Neural progenitor cell (in vitro differentiated cells): Measurements from ENCODE around the gene FPGT. TPM values are rescaled to one million over a fixed set of nuclear protein-coding genes. Genes with fewer than 3 reads are reported as not detected.
A peak's percentile ranks its signal among the peaks of the same experiment; 100 is the strongest.
"Not testable (repeated sequence)": the region's sequence is repeated elsewhere in the genome, so short reads cannot be mapped to it uniquely, and the experiment has no call there.

Experiments
- DNase-seq: peaks from one replicate; pipeline ENCODE4 v3.0.0-alpha.2; 2016; ENCODE audit warnings: low spot score
- H2AFZ ChIP-seq: fragments of 200-600 bp; sonication (generic); replicated peaks from 2 replicates; pipeline ENCODE4 v1.6.1; 2016; ENCODE audit warnings: antibody characterized with exemption
- H3F3A ChIP-seq: fragments of 200-600 bp; sonication (generic); 2 replicates; pipeline ENCODE4 v1.6.1; 2016; ENCODE audit warnings: antibody characterized with exemption, low read depth
- H3K27ac ChIP-seq: fragments of 200-600 bp; sonication (generic); 2 replicates; pipeline ENCODE4 v1.5.1; 2016; ENCODE audit warnings: mild to moderate bottlenecking
- H3K27me3 ChIP-seq: fragments of 200-600 bp; sonication (generic); 2 replicates; pipeline ENCODE4 v1.6.1; 2016; ENCODE audit warnings: mild to moderate bottlenecking, moderate library complexity
- H3K36me3 ChIP-seq: fragments of 200-600 bp; sonication (generic); 2 replicates; pipeline ENCODE4 v1.5.1; 2016
- H3K4me1 ChIP-seq: fragments of 200-600 bp; sonication (generic); 2 replicates; pipeline ENCODE4 v1.6.1; 2016; ENCODE audit warnings: mixed run types
- H3K4me2 ChIP-seq: fragments of 200-600 bp; sonication (generic); 2 replicates; pipeline ENCODE4 v1.6.1; 2016
- H3K4me3 ChIP-seq: fragments of 200-600 bp; sonication (generic); 2 replicates; pipeline ENCODE4 v1.5.1; 2016
- H3K79me2 ChIP-seq: fragments of 200-600 bp; sonication (generic); 2 replicates; pipeline ENCODE4 v1.6.1; 2016; ENCODE audit warnings: low read depth
- H3K9ac ChIP-seq: fragments of 200-600 bp; sonication (generic); 2 replicates; pipeline ENCODE4 v1.6.1; 2016
- H3K9me3 ChIP-seq: fragments of 200-600 bp; sonication (generic); 2 replicates; pipeline ENCODE4 v1.5.1; 2016; ENCODE audit warnings: low read depth
- H4K20me1 ChIP-seq: fragments of 200-600 bp; sonication (generic); 2 replicates; pipeline ENCODE4 v1.6.1; 2016; ENCODE audit warnings: low read depth
- H3K27ac Mint-ChIP-seq: 3 replicates; pipeline ENCODE4 v1.8.0; 2021; ENCODE audit warnings: mixed read lengths
- H3K27me3 Mint-ChIP-seq: 2 replicates; pipeline ENCODE4 v1.8.0; 2022; ENCODE audit warnings: low read depth, mild to moderate bottlenecking, inconsistent platforms, moderate library complexity, mixed read lengths; ENCODE audit not compliant: insufficient read depth
- H3K36me3 Mint-ChIP-seq: 3 replicates; pipeline ENCODE4 v1.8.0; 2021; ENCODE audit warnings: mixed read lengths
- H3K4me1 Mint-ChIP-seq: 3 replicates; pipeline ENCODE4 v1.8.0; 2021; ENCODE audit warnings: mixed read lengths
- H3K4me3 Mint-ChIP-seq: 3 replicates; pipeline ENCODE4 v1.8.0; 2021; ENCODE audit warnings: mild to moderate bottlenecking, moderate library complexity, mixed read lengths
- H3K9me3 Mint-ChIP-seq: 3 replicates; pipeline ENCODE4 v1.8.0; 2020; ENCODE audit warnings: mixed read lengths
- EZH2 ChIP-seq: fragments of 200-600 bp; sonication (generic); IDR thresholded peaks from 2 replicates; pipeline ENCODE4 v1.6.1; 2017; ENCODE audit warnings: antibody characterized with exemption, mild to moderate bottlenecking, moderate library complexity
- EZH2phosphoT487 ChIP-seq: fragments of 200-600 bp; sonication (generic); IDR thresholded peaks from 2 replicates; pipeline ENCODE4 v1.6.1; 2017; ENCODE audit warnings: antibody characterized with exemption
- total RNA-seq: library from RNA; depleted of rRNA; stranded (reverse); fragments of >200 nt; gene quantifications from 2 replicates; pipeline ENCODE4 v1.2.3, GENCODE V29; 2015; ENCODE audit warnings: low replicate concordance
- TF ChIP-seq, protein P1 (sequence below): fragments of 200-600 bp; sonication (generic); IDR thresholded peaks from 2 replicates; pipeline ENCODE4 v1.5.1; 2017; ENCODE audit warnings: antibody characterized with exemption, mild to moderate bottlenecking

Gene FPGT
- total RNA-seq, 1 donor from 2014 or later = 17.2 TPM

DNA sequence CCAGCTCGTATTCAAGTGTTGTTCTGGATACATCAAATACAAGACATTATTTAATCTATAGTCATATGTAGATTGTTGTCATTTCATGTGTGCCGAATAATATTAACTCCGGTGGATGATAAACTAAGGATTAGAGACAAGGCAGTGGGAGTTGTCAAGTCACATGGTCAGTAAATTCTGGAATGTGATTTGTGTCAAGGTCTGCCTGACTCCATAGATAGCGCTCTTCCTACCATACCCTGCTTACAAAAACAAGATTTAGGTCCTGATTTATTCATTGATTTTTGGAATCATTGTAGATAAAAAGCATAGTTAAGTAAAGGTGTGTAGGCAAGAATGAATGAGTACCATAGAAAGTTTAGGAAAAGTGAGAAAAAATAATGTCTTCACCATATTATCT is 39.7 kb downstream of the FPGT start:
- no peaks in the 10 kb centered on the region for H3K27me3 ChIP-seq
- Mint-ChIP-seq H3K27ac (no peak overlapping the region), H3K36me3 (peaks cover 2% of the 10 kb centered on the region), H3K27me3 (no peaks in the 10 kb centered on the region), H3K4me3 (no peak overlapping the region), H3K9me3 (peaks cover 6% of the 10 kb centered on the region), H3K4me1 (peaks cover 2% of the 10 kb centered on the region)
- H3K9me3 ChIP-seq = no peaks in the 10 kb centered on the region
- no peak overlapping the region for H3K4me2 ChIP-seq
- no peaks in the 10 kb centered on the region for H3K4me1 ChIP-seq
- no peak overlapping the region for H2AFZ ChIP-seq
- H3K4me3 ChIP-seq = no peak overlapping the region
- DNase-seq = no peak
- H3K79me2 ChIP-seq = no peaks in the 10 kb centered on the region
- H3F3A ChIP-seq = no peaks in the 10 kb centered on the region
- H3K9ac ChIP-seq = no peak overlapping the region
- H3K36me3 ChIP-seq = no peaks in the 10 kb centered on the region
- no peaks in the 10 kb centered on the region for H4K20me1 ChIP-seq
- H3K27ac ChIP-seq = no peak overlapping the region
- TF ChIP-seq, protein P1, sequence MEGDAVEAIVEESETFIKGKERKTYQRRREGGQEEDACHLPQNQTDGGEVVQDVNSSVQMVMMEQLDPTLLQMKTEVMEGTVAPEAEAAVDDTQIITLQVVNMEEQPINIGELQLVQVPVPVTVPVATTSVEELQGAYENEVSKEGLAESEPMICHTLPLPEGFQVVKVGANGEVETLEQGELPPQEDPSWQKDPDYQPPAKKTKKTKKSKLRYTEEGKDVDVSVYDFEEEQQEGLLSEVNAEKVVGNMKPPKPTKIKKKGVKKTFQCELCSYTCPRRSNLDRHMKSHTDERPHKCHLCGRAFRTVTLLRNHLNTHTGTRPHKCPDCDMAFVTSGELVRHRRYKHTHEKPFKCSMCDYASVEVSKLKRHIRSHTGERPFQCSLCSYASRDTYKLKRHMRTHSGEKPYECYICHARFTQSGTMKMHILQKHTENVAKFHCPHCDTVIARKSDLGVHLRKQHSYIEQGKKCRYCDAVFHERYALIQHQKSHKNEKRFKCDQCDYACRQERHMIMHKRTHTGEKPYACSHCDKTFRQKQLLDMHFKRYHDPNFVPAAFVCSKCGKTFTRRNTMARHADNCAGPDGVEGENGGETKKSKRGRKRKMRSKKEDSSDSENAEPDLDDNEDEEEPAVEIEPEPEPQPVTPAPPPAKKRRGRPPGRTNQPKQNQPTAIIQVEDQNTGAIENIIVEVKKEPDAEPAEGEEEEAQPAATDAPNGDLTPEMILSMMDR = no peak
- TF ChIP-seq EZH2phosphoT487 = no peak
- TF ChIP-seq EZH2 = no peak

DNA sequence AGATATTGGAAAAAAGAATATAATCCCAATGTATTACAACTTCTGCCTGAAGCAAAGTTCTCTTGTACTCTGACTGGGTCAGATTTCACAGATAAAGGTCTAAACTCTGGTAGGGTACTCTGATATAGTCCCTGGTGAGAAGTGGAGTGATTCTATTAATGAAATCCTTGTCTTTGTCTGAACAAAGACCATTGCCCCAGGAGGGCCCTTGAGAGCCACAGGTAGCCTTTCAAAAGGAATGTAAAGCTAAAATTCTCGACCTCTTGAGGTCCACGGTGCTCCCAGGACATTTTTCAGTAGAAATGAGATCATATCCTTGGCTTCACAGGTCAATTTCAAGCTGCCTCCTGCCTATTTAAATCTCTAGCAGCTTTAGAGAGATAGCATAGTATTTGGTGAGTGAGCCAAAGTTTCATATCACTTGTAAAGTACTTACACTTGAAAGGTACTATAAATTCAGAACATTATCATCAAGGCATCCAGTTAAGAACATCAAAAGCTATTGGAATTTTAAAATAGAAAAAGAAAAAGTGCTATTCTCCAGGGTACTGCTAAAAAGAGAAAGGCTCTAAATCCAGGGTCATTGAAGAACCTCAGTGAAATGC is 47.2 kb downstream of the FPGT start:
- peaks cover 21% of the 10 kb centered on the region for H3K9me3 Mint-ChIP-seq
- H3K27ac Mint-ChIP-seq = peak overlapping the region; percentile 92
- peaks cover 9% of the 10 kb centered on the region for H3F3A ChIP-seq
- H3K79me2 ChIP-seq = no peaks in the 10 kb centered on the region
- H2AFZ ChIP-seq = no peak overlapping the region
- peak; percentile 71 for DNase-seq
- H3K9ac ChIP-seq = no peak overlapping the region
- peak overlapping the region; percentile 2 for H3K4me3 Mint-ChIP-seq
- H3K27ac ChIP-seq = no peak overlapping the region
- H3K4me1 ChIP-seq = peaks cover 29% of the 10 kb centered on the region
- H4K20me1 ChIP-seq = no peaks in the 10 kb centered on the region
- peaks cover 3% of the 10 kb centered on the region for H3K36me3 Mint-ChIP-seq
- no peaks in the 10 kb centered on the region for H3K27me3 ChIP-seq
- TF ChIP-seq EZH2 (no peak), EZH2phosphoT487 (peak; percentile 47)
- peak overlapping the region; percentile 70 for H3K4me2 ChIP-seq
- H3K27me3 Mint-ChIP-seq = no peaks in the 10 kb centered on the region
- no peak overlapping the region for H3K4me3 ChIP-seq
- peaks cover 43% of the 10 kb centered on the region for H3K4me1 Mint-ChIP-seq
- H3K36me3 ChIP-seq = no peaks in the 10 kb centered on the region
- no peaks in the 10 kb centered on the region for H3K9me3 ChIP-seq

DNA sequence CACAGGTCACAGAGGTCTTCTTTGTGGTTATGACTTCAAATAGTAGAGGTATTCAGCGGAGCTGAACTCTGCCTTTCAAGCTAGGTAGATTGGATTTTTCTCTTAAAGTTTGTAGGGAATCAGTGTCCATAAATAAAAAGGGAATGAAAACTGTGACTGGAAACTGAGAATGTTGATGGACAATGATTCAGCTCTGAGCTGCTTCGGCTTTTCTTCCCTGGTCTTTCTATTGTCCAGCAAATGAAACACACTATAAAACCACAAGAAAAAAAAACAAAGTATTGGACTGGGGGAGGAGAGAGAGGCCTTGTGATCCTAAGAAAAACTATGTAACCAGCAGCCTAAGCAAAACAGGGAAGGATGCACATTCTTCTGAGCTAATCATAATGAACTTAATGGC is 48.3 kb downstream of the FPGT start:
- no peaks in the 10 kb centered on the region for H3K27me3 Mint-ChIP-seq
- TF ChIP-seq, protein P1 = no peak
- H3K4me1 Mint-ChIP-seq = peaks cover 43% of the 10 kb centered on the region
- Histone ChIP-seq H4K20me1 (no peaks in the 10 kb centered on the region), H3K9ac (no peak overlapping the region), H3F3A (peaks cover 9% of the 10 kb centered on the region), H3K36me3 (no peaks in the 10 kb centered on the region), H3K4me3 (no peak overlapping the region), H3K27ac (no peak overlapping the region), H3K4me1 (peaks cover 29% of the 10 kb centered on the region), H3K27me3 (no peaks in the 10 kb centered on the region), H3K9me3 (no peaks in the 10 kb centered on the region), H3K4me2 (peak overlapping the region; percentile 70), H2AFZ (no peak overlapping the region), H3K79me2 (no peaks in the 10 kb centered on the region)
- H3K4me3 Mint-ChIP-seq = peak overlapping the region; percentile 22
- H3K36me3 Mint-ChIP-seq = peaks cover 3% of the 10 kb centered on the region
- peaks cover 26% of the 10 kb centered on the region for H3K9me3 Mint-ChIP-seq
- DNase-seq = no peak
- H3K27ac Mint-ChIP-seq = peak overlapping the region; percentile 92

DNA sequence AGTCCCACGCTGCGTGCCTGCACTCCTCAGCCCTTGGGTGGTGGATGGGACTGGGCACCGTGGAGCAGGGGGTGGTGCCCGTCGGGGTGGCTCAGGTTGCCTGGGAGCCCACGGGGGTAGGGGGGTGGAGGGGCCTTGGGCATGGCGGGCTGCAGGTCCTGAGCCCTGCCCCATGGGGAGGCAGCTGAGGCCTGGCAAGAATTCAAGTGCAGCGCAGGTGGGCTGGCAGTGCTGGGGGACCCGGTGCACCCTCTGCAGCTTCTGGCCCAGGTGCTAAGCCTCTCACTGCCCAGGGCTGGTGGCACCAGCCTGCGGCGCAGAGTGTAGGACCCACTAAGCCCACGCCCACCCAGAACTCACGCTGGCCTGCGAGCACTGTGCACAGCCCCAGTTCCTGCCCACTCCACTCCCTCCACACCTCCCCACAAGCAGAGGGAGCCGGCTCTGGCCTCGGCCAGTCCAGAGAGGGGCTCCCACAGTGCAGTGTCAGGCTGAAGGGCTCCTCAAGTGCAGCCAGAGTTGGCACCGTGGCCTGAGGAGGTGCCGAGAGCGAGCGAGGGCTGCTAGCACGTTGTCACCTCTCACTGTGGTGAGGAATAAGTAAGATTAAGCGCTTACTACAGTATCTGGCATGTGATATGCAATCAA is 50.0 kb downstream of the FPGT start:
- DNase-seq = no peak
- H3K4me3 ChIP-seq = no peak overlapping the region
- peaks cover 43% of the 10 kb centered on the region for H3K4me1 Mint-ChIP-seq

DNA sequence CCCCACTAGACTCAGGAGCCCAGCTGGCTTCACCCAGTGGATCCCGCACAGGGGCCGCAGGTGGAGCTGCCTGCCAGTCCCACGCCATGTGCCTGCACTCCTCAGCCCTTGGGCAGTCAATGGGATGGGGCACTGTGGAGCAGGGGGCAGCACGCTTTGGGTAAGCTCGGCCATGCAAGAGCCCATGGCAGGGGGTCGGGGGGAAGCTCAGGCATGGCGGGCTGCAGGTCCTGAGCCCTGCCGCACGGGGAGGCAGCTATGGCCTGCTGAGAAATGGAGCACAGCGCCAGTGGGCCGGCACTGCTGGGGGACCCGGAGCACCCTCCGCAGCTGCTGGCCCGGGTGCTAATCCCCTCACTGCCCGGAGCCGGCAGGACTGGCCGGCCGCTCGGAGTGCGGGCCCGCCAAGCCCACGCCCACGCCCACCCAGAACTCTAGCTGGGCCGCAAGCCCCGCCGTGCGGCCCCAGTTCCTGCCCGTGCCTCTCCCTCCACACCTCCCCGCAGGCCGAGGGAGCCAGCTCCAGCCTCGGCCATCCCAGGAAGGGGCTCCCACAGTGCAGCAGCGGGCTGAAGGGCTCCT is 55.3 kb downstream of the FPGT start:
- H3K9me3 Mint-ChIP-seq = peaks cover 42% of the 10 kb centered on the region

More for the DNA sequence above, 50.0 kb downstream of the FPGT start:
- peaks cover 5% of the 10 kb centered on the region for H3K36me3 Mint-ChIP-seq
- H3K4me3 Mint-ChIP-seq = no peak overlapping the region
- H3K27ac Mint-ChIP-seq = no peak overlapping the region
- Histone ChIP-seq H3K27me3 (no peaks in the 10 kb centered on the region), H4K20me1 (no peaks in the 10 kb centered on the region), H3K27ac (no peak overlapping the region), H3K4me2 (no peak overlapping the region), H2AFZ (no peak overlapping the region), H3K9me3 (no peaks in the 10 kb centered on the region), H3F3A (peaks cover 9% of the 10 kb centered on the region), H3K4me1 (peaks cover 29% of the 10 kb centered on the region), H3K36me3 (no peaks in the 10 kb centered on the region), H3K79me2 (no peaks in the 10 kb centered on the region), H3K9ac (no peak overlapping the region)
- no peak for TF ChIP-seq EZH2phosphoT487
- no peak for TF ChIP-seq EZH2
- TF ChIP-seq, protein P1 = no peak
- H3K27me3 Mint-ChIP-seq = no peaks in the 10 kb centered on the region
- peaks cover 30% of the 10 kb centered on the region for H3K9me3 Mint-ChIP-seq

More for the DNA sequence above, 55.3 kb downstream of the FPGT start:
- not testable (repeated sequence) for H3K9me3 ChIP-seq, DNase-seq, H3F3A ChIP-seq, H3K9ac ChIP-seq, H3K27ac ChIP-seq, H3K4me3 ChIP-seq, H4K20me1 ChIP-seq, H2AFZ ChIP-seq, H3K4me2 ChIP-seq, H3K4me1 Mint-ChIP-seq, H3K27me3 Mint-ChIP-seq, H3K27ac Mint-ChIP-seq, H3K4me1 ChIP-seq, H3K79me2 ChIP-seq, H3K36me3 ChIP-seq, H3K36me3 Mint-ChIP-seq, H3K27me3 ChIP-seq, H3K4me3 Mint-ChIP-seq
